ENCODE results near the gene GAB2.

GAB2 gene

GRCh38 chr11:78212586-78213371, 204.8 kb downstream of the GAB2 start:
- TF ChIP-seq TAF1 (IDR thresholded peaks at IDR 0.05; ENCODE audit: borderline replicate concordance, insufficient read depth, low read length) (no peak), FOXP2 (optimal IDR thresholded peaks at IDR 0.05; ENCODE audit: borderline replicate concordance, extremely low read depth, extremely low read length, insufficient read depth) (no peak), SIN3A (IDR thresholded peaks at IDR 0.05; ENCODE audit: borderline replicate concordance, insufficient read depth, low read length) (no peak), POLR2AphosphoS5 (IDR thresholded peaks at IDR 0.05; ENCODE audit: low read depth, low read length) (no peak), REST (IDR thresholded peaks at IDR 0.05; ENCODE audit: insufficient read depth in 1 of 2, low read depth in 2 of 2, low read length in 2 of 2) (no peak)

DNA sequence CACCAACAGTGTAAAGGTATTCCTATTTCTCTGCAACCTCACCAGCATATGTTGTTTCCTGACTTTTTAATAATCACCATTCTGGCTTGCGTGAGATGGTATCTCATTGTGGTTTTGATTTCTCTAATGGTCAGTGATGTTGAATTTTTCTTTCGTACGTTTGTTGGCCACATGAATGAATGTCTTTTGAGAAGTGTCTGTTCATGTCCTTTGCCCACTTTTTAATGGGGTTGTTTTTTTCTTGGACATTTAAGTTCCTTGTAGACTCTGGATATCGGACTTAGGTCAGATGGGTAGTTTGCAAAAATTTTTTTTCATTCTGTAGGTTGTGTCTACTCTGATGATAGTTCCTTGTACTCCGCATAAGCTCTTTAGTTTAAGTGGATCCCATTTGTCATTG, 206.1 kb downstream of the GAB2 start:
- TF ChIP-seq REST (IDR thresholded peaks at IDR 0.05; ENCODE audit: insufficient read depth in 1 of 2, low read depth in 2 of 2, low read length in 2 of 2) = no peak
- no peak for TF ChIP-seq FOXP2 (optimal IDR thresholded peaks at IDR 0.05; ENCODE audit: borderline replicate concordance, extremely low read depth, extremely low read length, insufficient read depth)
- TF ChIP-seq TAF1 (IDR thresholded peaks at IDR 0.05; ENCODE audit: borderline replicate concordance, insufficient read depth, low read length) = no peak
- TF ChIP-seq SIN3A (IDR thresholded peaks at IDR 0.05; ENCODE audit: borderline replicate concordance, insufficient read depth, low read length) = no peak
- TF ChIP-seq POLR2AphosphoS5 (IDR thresholded peaks at IDR 0.05; ENCODE audit: low read depth, low read length) = no peak

- no peak for TF ChIP-seq FOXP2 (optimal IDR thresholded peaks at IDR 0.05; ENCODE audit: borderline replicate concordance, extremely low read depth, extremely low read length, insufficient read depth)
- no peak for TF ChIP-seq POLR2AphosphoS5 (IDR thresholded peaks at IDR 0.05; ENCODE audit: low read depth, low read length)
- TF ChIP-seq TAF1 (IDR thresholded peaks at IDR 0.05; ENCODE audit: borderline replicate concordance, insufficient read depth, low read length) = no peak
- no peak for TF ChIP-seq SIN3A (IDR thresholded peaks at IDR 0.05; ENCODE audit: borderline replicate concordance, insufficient read depth, low read length)
- no peak for TF ChIP-seq REST (IDR thresholded peaks at IDR 0.05; ENCODE audit: insufficient read depth in 1 of 2, low read depth in 2 of 2, low read length in 2 of 2)
Measured at GRCh38 chr11:78210000-78210608, 207.5 kb downstream of the GAB2 start.

GRCh38 chr11:78209478-78209877, 208.1 kb downstream of the GAB2 start:
- TF ChIP-seq SIN3A (IDR thresholded peaks at IDR 0.05; ENCODE audit: borderline replicate concordance, insufficient read depth, low read length) (no peak), TAF1 (IDR thresholded peaks at IDR 0.05; ENCODE audit: borderline replicate concordance, insufficient read depth, low read length) (no peak), POLR2AphosphoS5 (IDR thresholded peaks at IDR 0.05; ENCODE audit: low read depth, low read length) (no peak), REST (IDR thresholded peaks at IDR 0.05; ENCODE audit: insufficient read depth in 1 of 2, low read depth in 2 of 2, low read length in 2 of 2) (no peak), FOXP2 (optimal IDR thresholded peaks at IDR 0.05; ENCODE audit: borderline replicate concordance, extremely low read depth, extremely low read length, insufficient read depth) (no peak)
